HG03460 (cell line): ENCODE measurements around the gene ATP8B4.

Source experiments
- ATAC-seq: cut with Tn5 transposase; IDR thresholded peaks from one replicate; pipeline ENCODE4 v1.9.1; 2021; ENCODE audit not compliant: unreplicated experiment

The ATP8B4 gene

DNA sequence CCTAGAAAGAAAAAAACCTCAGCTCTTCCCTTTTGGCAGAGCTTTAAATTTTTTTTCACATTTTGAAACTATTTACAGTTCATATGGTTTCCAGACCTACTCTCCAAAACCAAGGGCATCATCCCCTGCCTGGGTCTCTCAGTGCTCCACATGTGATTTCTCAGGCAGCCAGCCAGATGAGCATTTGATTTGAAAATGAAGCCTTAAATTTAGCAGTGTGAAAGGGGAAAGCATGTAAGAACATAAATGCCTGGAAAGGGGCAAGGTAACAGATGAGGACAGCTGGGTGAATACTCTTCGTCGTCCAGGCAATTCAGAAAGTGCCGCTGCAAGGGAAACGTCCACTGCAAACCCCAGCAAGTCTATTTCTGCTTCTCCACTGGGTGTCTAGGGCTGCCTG, 94.8 kb downstream of the ATP8B4 start:
- no peak for ATAC-seq

DNA sequence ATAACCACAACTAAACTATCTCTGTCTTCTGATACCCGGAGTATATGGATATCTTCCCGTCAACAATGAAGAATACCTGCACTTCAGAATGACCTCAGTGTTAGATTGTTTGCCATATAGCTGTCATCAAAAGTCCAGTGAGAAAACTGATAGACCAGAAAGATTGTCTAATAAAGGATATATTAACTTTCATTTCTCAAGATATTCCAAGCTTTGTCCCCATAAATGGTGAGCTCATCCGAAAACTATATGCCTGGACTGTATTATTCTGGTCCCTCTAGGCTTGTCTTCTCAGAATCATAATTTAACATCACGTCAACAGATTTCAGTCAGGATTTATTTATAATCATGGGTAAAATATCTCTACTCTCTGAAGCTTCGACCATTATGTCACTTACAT, 100.5 kb downstream of the ATP8B4 start:
- no peak for ATAC-seq

DNA sequence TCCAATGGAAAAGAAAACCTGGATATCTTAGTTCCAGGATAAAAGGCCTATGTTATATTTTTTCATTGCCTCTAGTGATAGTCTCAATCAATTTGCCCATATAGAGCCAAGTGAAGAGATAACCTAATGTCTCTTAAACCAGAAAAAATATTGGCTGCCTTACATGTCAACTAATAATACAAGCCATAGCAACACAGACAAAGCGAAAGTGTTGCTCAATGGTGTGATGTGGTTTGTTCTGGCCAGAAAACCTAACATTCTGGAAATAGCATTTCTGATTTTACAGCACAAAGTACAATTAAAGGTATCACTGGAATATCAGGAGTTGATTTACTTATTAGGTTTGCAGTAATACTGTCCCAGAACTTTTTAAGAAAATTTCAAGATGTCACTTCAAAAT, 101.5 kb downstream of the ATP8B4 start:
- ATAC-seq = no peak

DNA sequence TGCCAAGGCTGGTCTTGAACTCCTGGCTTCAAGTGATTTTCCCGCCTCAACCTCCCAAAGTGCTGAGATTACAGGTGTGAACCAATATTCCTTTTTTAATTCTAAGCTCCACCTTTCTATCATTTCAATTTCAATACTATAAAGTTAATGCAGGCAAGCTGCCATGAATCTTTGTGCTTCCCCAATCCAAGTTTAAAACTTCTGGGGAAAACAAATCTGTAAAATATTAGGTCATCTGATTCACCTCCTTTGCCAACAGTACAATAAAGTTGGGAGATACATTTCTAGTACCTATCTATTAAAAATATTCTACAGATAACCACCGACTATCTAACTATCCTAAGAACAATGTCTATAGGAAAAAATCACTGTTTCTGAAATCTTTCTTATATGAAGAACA, 102.1 kb downstream of the ATP8B4 start:
- ATAC-seq = no peak

DNA sequence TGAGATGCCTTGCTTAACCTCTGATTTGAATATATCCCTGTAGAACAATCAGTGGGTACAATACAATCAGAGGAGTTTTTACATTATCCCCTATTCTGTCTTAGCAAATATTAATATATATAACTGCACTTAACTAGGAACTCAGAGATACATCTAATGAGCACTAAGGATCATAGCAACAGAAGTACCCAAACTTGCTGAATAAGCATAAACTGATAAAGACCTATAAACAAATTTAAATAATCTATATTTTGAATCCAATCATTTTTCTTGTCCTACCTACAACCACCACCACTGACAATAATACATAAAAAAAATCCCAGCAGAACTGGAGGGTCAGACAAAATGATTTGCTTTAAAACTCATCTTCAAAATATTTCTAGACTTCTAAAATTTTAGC, 106.2 kb downstream of the ATP8B4 start:
- no peak for ATAC-seq

DNA sequence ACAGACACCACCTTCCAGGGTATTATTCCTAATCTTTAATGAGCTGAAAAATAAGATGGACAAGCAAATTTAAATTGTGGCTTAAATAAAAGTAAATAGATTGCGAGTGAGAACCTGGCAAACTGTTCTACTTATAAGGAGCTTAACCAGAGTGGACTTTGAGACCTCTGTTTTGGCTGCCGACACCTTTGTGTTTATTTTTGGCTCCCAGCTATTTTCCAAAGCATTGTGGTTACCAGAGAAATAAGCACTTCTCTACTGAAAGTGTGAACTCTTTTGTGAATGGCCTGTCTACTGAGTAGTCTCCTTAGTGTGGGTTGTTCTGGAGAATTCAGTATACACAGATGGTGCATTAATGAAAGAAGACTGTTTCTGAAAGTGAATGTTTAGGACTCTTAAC, 109.4 kb downstream of the ATP8B4 start:
- no peak for ATAC-seq

DNA sequence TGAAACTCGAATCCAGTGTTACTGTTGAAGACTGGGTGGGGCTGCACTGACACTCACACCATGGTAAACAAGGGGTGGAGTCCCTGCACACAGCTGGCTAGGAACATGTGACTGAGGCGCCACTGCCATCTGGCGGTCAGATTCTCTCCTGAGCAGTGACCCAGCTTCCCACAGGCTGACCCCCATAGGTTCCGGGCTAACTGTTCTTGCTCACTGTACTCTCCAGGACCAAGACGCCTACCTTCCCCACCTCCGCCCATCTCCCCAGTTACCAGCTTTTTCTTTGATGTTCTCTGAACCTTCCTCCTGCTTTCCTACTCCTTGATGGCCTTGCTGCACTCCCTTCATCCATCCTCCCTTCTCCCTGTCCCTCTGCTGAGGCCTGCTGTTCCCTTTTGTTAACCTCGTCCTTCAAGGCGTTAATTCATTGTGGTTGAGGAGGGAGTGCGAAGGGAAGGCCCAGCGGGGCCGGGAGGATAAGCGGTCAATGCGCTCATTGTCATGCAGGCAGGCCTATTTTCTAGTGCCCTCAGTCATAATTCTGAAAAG, 115.2 kb downstream of the ATP8B4 start:
- peak; percentile 98 for ATAC-seq

DNA sequence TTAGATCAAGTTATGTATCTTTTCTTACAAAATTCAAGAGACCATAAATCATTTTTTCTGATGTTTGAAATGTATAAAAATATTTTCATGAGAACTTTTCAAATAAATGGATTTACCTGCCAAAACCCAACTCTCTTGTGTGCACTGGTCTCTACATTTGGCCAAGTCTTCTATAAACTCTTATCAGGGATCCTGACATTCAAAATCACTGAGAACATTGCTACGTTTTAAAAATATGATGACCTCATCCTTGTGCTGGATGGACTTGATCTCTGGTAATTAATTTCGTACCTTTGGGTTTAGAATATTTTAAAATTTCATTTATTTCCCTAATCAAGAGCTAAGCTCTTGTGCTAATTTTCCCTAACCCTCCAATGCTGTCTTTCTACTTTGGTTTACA, 127.4 kb downstream of the ATP8B4 start:
- no peak for ATAC-seq

DNA sequence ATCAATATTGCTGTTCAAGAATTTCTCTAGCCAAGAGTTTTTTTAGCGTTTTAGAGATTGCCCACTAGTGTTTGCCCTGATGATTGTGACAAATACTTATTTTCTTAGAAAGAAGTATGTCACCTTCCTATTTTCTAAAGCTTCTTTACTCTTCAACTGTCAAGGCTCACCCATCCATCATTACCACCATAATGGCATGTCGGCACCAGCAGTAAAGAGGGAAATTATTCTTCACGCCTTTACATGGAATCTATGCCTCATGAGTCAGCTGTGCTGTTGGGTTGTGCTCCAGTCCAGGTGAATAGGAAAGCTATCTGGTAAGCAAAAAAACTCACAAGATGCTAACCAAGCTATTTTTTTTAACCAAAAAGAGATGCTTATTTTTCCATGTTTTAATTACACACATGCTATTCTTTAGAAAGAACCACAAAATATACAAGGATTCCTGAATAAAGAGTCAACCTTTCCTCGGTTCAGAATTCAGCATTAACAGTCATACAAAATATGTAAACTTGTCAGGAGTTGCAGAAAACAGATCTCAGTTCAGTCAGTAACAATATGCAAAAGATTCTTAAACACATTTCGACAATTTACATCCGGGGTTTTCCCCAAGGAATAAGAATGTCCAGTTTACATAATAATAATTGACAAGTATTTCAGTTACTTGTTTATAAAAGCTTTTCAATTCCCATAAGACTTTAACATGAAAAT, 128.0 kb downstream of the ATP8B4 start:
- no peak for ATAC-seq

DNA sequence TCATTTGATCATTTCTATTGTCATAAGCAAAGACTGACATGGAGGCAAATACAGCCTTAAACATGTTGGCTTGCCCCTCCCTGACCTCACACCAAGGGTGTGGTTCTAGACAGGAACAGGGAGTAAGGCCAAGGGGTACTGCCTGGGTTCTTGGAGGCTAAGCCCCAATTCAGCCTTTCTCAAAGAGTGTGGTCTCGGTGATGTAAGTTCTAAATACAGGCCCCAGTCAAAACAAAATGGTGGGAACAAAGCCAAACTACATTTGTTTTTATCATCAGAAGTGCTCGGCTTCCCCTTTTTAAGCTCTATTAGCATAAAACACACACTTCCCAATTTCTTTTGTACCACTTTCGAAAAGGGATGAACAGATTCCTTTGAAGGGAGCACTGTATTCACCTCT, 129.5 kb downstream of the ATP8B4 start:
- no peak for ATAC-seq

DNA sequence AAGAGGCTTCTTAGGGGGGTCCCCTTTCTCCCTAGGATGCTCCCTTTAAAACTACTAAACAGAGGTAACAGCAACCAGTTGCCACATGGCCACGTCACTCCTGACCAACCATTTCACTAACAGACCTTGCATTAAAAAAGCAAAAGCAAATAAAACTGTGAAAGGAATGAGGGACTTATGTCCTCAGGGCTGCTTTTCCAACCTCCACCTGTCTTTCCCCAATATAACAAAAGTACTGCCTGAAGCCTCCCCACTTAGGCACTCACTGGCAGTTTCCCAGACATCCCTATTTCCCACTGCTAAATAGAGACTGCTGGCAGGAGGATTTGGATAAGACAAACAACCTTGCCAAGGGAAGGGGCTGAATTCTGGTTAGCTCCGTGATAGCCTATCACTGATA, 130.3 kb downstream of the ATP8B4 start:
- ATAC-seq = no peak

DNA sequence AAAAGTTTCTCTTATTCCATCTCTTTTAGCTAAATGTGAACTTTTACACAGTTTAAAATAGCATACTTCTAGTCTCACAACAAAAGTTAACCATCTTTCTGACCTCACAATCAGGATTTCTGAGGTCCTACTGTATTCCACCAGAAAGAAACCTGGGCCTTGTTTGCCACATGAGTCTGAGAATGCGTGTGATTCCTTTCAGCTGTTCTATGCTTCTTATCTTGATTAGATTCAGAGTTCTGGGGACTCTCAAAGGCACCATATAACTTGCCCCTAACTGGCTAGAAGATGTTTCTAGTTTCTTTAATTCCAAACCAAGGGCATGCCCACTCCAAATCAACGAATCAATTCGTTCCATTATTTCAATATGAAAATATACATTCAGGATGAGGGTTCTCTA, 131.1 kb downstream of the ATP8B4 start:
- no peak for ATAC-seq

DNA sequence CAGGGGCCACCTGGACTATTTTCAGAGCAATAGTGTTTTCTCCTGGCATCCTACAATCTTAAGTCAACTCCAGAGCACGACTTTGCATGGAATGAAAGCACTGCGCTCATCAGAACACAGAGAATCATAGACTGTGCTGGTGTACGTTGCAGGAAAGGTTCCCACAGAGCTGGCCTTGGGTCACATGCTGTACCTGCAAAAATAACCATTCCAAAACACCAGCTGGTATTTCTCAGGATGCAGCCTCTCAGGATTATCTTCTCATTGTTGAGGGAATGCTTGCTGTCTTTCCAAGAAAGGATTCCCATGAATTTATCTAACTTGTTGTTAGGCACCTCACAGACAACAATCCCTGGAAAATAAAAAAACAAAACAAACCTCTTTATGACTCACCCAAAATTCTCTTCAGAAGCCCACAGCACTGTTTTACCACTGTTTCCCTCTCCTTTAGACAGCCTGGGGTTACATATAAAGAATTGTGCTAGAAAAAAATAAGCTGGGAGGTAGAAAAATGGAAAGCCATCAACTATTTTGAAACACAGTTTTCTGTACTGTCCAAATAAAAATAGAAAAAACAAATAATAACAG, 131.7 kb downstream of the ATP8B4 start:
- no peak for ATAC-seq

DNA sequence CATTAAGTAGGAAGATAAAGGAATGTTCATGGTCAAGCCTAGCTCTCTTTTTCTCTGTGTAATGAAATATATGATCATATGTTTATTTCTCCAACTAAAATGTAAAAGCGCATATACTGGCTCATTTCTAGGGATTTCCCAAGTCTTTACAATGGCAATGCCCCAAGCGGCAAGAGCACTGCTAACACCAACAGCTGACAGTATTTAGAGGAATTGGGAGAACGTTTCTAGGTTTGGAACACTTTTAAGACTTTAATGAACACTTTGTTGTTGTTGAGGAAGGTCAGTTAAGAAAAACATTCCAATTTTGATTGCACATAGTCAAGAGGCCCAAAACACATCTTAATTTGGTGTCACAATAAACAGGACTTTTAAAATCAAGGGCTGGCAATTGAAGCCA, 132.7 kb downstream of the ATP8B4 start:
- ATAC-seq = no peak

DNA sequence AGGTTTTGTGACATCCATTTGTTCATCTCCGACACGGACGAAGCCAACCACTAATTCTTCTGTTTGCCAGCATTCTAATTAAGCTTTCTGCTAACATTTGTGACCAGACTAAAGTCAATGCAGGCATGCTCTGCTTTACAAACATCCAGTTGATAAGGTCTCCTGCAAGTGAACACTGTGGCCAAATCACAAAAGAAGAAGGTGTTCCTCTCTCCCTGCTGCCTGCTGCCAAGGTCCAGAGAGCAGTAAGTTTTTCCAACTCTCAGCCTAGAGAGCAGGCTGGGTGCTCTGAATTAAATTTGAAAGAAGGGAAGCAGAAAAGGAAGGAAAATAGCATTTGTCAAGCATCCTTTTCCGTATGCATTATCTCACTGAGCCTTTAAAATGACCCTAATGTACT, 133.6 kb downstream of the ATP8B4 start:
- no peak for ATAC-seq

DNA sequence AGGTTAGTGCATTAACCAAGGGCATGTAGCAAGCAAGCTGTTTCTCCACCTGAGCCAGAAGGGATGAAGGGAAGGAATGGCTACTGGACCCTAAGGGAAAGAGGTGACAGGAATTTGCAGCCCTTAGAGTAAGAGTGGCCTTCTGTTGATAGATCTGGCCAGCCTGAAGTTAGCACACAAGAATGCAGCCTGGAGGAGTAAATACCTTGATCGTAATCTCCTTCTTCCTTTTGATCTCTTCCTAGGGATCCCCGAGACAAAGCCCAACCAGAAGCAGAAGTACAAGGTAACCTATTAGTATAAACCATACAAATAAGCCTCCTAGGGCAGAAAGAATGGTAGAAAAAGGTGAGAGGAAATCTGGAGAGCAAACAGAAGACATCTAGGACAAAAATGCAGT, 134.6 kb downstream of the ATP8B4 start:
- ATAC-seq = no peak

DNA sequence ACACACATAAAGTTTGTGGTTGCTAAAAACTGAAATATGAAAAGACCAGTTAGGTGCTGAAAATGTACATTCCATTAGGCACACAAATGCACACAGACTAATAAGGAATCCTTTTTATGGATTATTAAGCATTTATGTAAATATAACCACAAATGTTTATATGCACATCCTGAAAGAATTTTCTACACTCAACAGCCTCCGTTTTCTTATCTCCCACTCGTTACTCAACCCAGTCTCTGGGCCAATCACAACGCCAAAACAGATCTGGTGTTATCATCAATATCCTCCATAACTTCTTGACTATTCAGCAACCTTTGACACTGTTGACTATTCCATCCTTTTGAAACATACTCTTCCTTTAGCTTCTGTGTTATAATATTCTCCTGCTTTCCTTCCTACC, 136.4 kb downstream of the ATP8B4 start:
- no peak for ATAC-seq

DNA sequence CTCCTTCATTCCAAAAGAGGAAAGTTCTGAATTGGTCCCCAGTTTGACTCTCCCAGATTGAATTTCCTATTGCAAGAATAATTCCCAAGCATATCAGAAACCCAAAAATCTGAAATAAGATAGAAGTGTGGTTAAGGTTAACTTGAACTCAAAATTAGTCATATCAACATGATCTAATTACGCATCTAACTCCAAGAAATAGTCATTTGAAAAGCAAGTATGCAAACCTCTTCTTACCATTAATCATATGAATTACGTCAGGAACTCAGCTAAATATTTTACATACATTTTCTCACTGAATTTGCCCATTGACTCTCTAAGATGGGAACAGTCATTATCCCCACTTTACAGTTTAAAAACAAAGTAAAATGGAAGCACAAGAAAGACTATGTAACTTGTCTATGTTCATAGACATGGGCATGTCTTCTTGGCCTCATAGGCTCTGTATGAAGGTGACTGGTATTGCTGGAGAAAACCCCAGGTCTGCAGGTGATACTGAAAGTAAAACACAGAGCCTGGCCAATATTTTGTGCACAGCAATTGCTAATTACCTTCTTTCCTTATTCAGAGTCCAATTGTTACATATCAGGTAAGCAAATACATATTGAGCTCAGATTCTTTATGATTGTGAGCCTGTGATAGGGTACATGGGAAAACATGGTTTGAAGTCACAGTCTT, 139.2 kb downstream of the ATP8B4 start:
- no peak for ATAC-seq

DNA sequence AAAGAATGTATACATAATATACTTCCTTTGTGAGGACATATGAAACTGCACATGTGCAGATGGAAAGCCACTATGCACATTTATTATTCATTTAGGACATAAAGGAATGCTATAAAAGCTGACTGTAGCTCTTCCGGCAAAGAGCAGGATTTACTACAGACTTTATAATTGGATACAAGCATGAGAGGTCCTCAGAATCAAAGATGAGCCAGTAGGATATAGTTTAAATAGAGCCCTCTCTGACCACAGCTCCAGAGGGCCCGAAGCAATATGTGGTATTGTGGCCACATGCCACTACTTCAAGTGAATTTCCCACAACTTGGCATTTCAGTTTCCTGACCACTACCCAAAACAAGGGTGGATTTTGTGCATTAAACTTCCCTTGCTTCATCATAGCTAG, 140.9 kb downstream of the ATP8B4 start:
- ATAC-seq = no peak

DNA sequence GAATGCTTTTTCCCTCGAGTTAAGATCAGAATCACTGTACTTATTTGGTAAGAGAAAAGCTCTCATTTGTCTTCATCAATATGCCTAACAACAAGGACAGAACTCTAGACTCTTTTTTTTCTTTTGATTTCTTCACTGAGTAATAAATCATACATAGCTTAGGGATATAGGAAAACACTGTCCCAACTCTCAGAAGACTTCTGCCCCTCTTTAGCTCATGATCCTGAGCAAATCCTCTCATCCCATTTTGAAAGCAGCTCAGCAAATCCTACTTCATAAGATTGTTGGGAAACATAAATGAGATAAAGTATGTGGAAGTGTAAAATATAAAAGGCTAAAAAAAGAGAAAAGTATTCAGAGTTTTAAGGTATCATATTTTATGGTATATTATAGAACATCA, 141.7 kb downstream of the ATP8B4 start:
- ATAC-seq = no peak

DNA sequence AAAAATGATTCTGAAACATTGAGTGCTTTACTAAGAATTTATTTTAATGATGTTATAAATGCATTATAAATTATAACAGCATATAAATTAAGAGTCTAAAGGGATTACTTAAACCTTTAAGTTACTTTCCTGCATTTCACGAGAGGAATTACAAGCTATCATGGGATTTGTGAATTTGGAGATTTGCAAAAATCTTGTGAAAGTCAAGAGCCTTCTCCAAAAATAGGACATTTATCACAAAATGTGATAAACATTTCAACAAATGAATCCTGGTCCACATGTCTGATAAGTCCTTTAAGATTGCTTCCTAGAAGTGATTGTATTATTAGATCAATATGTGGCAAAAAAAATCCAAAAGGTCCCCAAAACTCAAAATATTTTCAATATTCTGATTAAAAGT, 154.5 kb downstream of the ATP8B4 start:
- ATAC-seq = no peak

DNA sequence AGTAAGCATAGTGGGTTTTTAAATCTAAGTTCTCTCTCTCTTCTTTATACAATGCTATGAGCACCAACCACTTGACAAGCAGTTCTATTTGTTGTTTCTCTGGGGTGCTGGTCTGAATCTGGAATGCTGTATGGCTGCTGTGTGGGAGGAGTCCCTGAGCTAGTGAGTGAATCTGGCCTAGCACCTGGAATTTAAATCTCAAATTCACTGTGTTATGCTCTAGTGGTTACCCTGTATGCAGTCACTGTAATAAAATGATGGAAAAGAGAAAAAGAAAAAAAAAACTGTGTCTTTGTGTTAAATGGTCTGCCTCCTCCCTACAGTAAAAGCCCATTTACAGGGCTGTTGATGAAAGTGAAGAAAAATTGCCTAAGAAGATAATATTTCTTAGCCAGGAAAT, 155.0 kb downstream of the ATP8B4 start:
- ATAC-seq = no peak
